SK-N-SH (cell line): ENCODE measurements around the gene VMP1. TPM values are rescaled to one million over a fixed set of nuclear protein-coding genes. Genes with fewer than 3 reads are reported as not detected.
"Not testable (repeated sequence)": the region's sequence is repeated elsewhere in the genome, so short reads cannot be mapped to it uniquely, and the experiment has no call there.

Source experiments
- CTCF ChIA-PET: fragments of 300-600, 350-600 bp; formaldehyde crosslinking; extraction: SDS; loops from one replicate; lab custom pipeline; 2021; lab: Yijun Ruan, JAX
- POLR2A ChIA-PET: fragments of 350-600 bp; sonication (Branson Sonifier 250); formaldehyde crosslinking; extraction: SDS; loops from one replicate; lab custom pipeline; 2020; ENCODE audit warnings: antibody characterized with exemption, inconsistent platforms; lab: Yijun Ruan, JAX
- DNase-seq: peaks from one replicate; pipeline ENCODE4 v3.0.0; 2012
- H2AFZ ChIP-seq: fragments of 200-600 bp; sonication (generic); 2 replicates; pipeline ENCODE4 v1.8.1; 2016; ENCODE audit warnings: antibody characterized with exemption, mild to moderate bottlenecking, low read depth
- H3F3A ChIP-seq: fragments of 200-600 bp; sonication (generic); replicated peaks from 2 replicates; pipeline ENCODE3; 2016; ENCODE audit warnings: antibody characterized with exemption, mild to moderate bottlenecking; ENCODE audit not compliant: insufficient read depth
- H3K27ac ChIP-seq, 2 experiments: fragments of 200-500 bp in 1 of 2; fragments of 200-600 bp in 1 of 2; sonication (Bioruptor generic) in 1 of 2; sonication (generic), shearing (Covaris generic) in 1 of 2; 2 replicates each; pipeline versions ENCODE4 v1.5.1 to v1.6.1; 2014 to 2016; ENCODE audit warnings: low read depth in 2 of 2, inconsistent platforms in 1 of 2, low read length in 1 of 2, mild to moderate bottlenecking in 1 of 2, mixed read lengths in 1 of 2
- H3K27me3 ChIP-seq: fragments of 200-600 bp; sonication (generic), shearing (Covaris generic); 2 replicates; pipeline ENCODE4 v1.6.1; 2016; ENCODE audit warnings: mixed run types; ENCODE audit not compliant: insufficient read depth
- H3K36me3 ChIP-seq, 2 experiments: fragments of 200-500 bp in 1 of 2; fragments of 200-600 bp in 1 of 2; sonication (Bioruptor generic) in 1 of 2; sonication (generic) in 1 of 2; replicated peaks in 1 of 2; 2 replicates each; pipeline versions ENCODE3 to v1.5.1; 2014 to 2016; ENCODE audit warnings: low read length in 1 of 2, mild to moderate bottlenecking in 1 of 2; ENCODE audit not compliant: insufficient read depth in 2 of 2, control insufficient read depth in 1 of 2
- H3K4me1 ChIP-seq, 2 experiments: fragments of 200-500 bp in 1 of 2; fragments of 200-600 bp in 1 of 2; sonication (Bioruptor generic) in 1 of 2; sonication (generic), shearing (Covaris generic) in 1 of 2; 2 replicates each; pipeline versions ENCODE4 v1.5.1 to v1.6.1; 2014 to 2016; ENCODE audit warnings: low read depth in 1 of 2, low read length in 1 of 2, mixed run types in 1 of 2; ENCODE audit not compliant: insufficient read depth in 2 of 2, control insufficient read depth in 1 of 2
- H3K4me2 ChIP-seq: fragments of 200-600 bp; sonication (generic), shearing (Covaris generic); 2 replicates; pipeline ENCODE4 v1.6.1; 2017; ENCODE audit warnings: mixed run types
- H3K4me3 ChIP-seq, 2 experiments: fragments of 200-500 bp in 1 of 2; fragments of 200-600 bp in 1 of 2; sonication (Bioruptor generic) in 1 of 2; sonication (generic), shearing (Covaris generic) in 1 of 2; 2 replicates each; pipeline versions ENCODE4 v1.5.1 to v1.8.1; 2014 to 2016; ENCODE audit warnings: low read depth in 2 of 2, inconsistent platforms in 1 of 2, low read length in 1 of 2, mild to moderate bottlenecking in 1 of 2, mixed read lengths in 1 of 2, moderate library complexity in 1 of 2
- H3K79me2 ChIP-seq: fragments of 200-600 bp; sonication (generic); 2 replicates; pipeline ENCODE4 v1.8.1; 2017; ENCODE audit warnings: mild to moderate bottlenecking; ENCODE audit not compliant: insufficient read depth
- H3K9ac ChIP-seq: fragments of 200-600 bp; sonication (generic); 2 replicates; pipeline ENCODE4 v1.6.1; 2017; ENCODE audit warnings: mixed run types
- H3K9me2 ChIP-seq: fragments of 200-600 bp; sonication (generic); 2 replicates; pipeline ENCODE4 v1.6.1; 2017; ENCODE audit warnings: mixed run types
- H3K9me3 ChIP-seq: fragments of 200-600 bp; sonication (generic); 2 replicates; pipeline ENCODE4 v1.6.1; 2017; ENCODE audit warnings: mixed run types, mild to moderate bottlenecking, moderate library complexity
- H4K20me1 ChIP-seq: fragments of 200-600 bp; sonication (generic); 2 replicates; pipeline ENCODE4 v1.6.1; 2017; ENCODE audit warnings: mild to moderate bottlenecking, mixed run types; ENCODE audit not compliant: insufficient read depth
- CHD2 ChIP-seq: fragments of 150-350 bp; IDR thresholded peaks from 2 replicates; pipeline ENCODE4 v1.6.1; 2018; ENCODE audit warnings: low read length; ENCODE audit not compliant: partially characterized antibody
- GABPA ChIP-seq: IDR thresholded peaks from 2 replicates; pipeline ENCODE4 v1.4.0; 2012; ENCODE audit warnings: low read depth, mild to moderate bottlenecking
- NFIC ChIP-seq: IDR thresholded peaks from 2 replicates; pipeline ENCODE4 v1.4.0; 2012; ENCODE audit warnings: borderline replicate concordance
- RXRA ChIP-seq: IDR thresholded peaks from 2 replicates; pipeline ENCODE4 v1.4.0; 2012; ENCODE audit warnings: low read depth, mild to moderate bottlenecking, borderline replicate concordance
- TAF1 ChIP-seq: IDR thresholded peaks from 2 replicates; pipeline ENCODE4 v1.6.1; 2012; ENCODE audit warnings: low read depth, mild to moderate bottlenecking, low read length, moderate library complexity, borderline replicate concordance
- USF1 ChIP-seq: IDR thresholded peaks from 2 replicates; pipeline ENCODE4 v1.4.0; 2012; ENCODE audit warnings: low read depth, borderline replicate concordance
- WGBS: methylation state at CpG from one replicate; pipeline ENCODE4 v1.1.6; 2017; ENCODE audit warnings: low lambda C conversion rate; 5-methylcytosine and 5-hydroxymethylcytosine counted together
- polyA plus RNA-seq, 3 experiments: library from polyadenylated mRNA; depleted of rRNA; stranded (reverse); fragments of >200 nt; gene quantifications; 2 replicates each; pipeline ENCODE4 v1.2.3, GENCODE V29; 2012
- TF ChIP-seq, protein P1 (sequence below): IDR thresholded peaks from 2 replicates; pipeline ENCODE4 v1.4.0; 2012; ENCODE audit warnings: low read depth

VMP1 gene
- polyA plus RNA-seq, 1 of the 3 experiments (the other 2 are of a cell fraction) = 169 TPM

DNA sequence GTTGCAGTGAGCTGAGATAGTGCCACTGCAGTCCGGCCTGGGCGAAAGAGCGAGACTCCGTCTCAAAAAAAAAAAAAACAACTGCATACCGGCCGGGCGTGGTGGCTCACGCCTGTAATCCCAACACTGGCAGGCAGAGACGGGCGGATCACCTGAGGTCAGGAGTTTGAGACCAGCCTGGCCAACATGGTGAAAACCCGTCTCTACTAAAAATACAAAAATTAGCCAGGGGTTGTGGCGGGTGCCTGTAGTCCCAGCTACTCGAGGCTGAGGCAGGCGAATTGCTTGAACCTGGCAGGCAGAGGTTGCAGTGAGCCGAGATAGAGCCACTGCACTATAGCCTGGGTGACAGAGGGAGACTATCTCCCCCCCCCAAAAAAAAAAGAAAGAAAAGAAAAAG lies 142.9 kb downstream of the VMP1 start:
- H3K27me3 ChIP-seq, H3K4me3 ChIP-seq, H3K9me3 ChIP-seq, H2AFZ ChIP-seq, H3K27ac ChIP-seq, H3K9ac ChIP-seq, H3K9me2 ChIP-seq, H4K20me1 ChIP-seq, H3K4me2 ChIP-seq, H3K79me2 ChIP-seq, POLR2A ChIA-PET, DNase-seq, H3K36me3 ChIP-seq: not testable (repeated sequence)
- WGBS = 94% methylated on average over 15 of the region's 15 CpGs
- CTCF ChIA-PET = interaction anchor here (0.7 to 2.8 kb wide), 5 partner anchors 9 to 1798 kb away, joined by 3 to 16 read pairs (median 6); no protein-coding TSS in a partner anchor
- Histone ChIP-seq H3K4me1 (peaks cover 4 to 34% of the 10 kb centered on the region in 2 experiments; a peak in 3 of 4 replicates), H3F3A (peaks cover 39% of the 10 kb centered on the region)

GRCh38 chr17:59851439-59852375 lies 144.3 kb downstream of the VMP1 start:
- H2AFZ ChIP-seq = peak overlapping the region; percentile 20; the same call in 1 of the 2 replicates
- POLR2A ChIA-PET = no interaction called here
- H3K9me3 ChIP-seq = no peaks in the 10 kb centered on the region
- H3K9me2 ChIP-seq = no peaks in the 10 kb centered on the region
- no peak for DNase-seq
- H3K4me1 ChIP-seq = peaks cover 0 to 20% of the 10 kb centered on the region in 2 experiments; a peak in 3 of 4 replicates
- H3K36me3 ChIP-seq = no peaks in the 10 kb centered on the region
- no peak overlapping the region for H3K4me3 ChIP-seq
- no peak overlapping the region; the same call in 1 of the 2 replicates for H3K9ac ChIP-seq
- CTCF ChIA-PET = interaction anchor here (1.1 kb wide), 1 partner anchor 9 kb away, joined by 3 read pairs; no protein-coding TSS in a partner anchor
- H4K20me1 ChIP-seq = no peaks in the 10 kb centered on the region
- H3F3A ChIP-seq = peaks cover 25% of the 10 kb centered on the region
- no peaks in the 10 kb centered on the region for H3K79me2 ChIP-seq
- H3K4me2 ChIP-seq = peak overlapping the region; percentile 18; the same call in 1 of the 2 replicates
- no peak for TF ChIP-seq USF1
- TF ChIP-seq, protein P1, sequence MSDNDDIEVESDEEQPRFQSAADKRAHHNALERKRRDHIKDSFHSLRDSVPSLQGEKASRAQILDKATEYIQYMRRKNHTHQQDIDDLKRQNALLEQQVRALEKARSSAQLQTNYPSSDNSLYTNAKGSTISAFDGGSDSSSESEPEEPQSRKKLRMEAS = 0 out of 2 replicates have a peak, but pooled peaks have one; percentile 39
- no peak for TF ChIP-seq TAF1
- TF ChIP-seq GABPA = no peak
- TF ChIP-seq RXRA = no peak
- no peak for TF ChIP-seq NFIC
- TF ChIP-seq CHD2 = no peak
- 76% methylated on average over 14 of the region's 14 CpGs for WGBS
- H3K27me3 ChIP-seq = no peaks in the 10 kb centered on the region
- peak overlapping the region; percentile 23 to 71 for H3K27ac ChIP-seq

GRCh38 chr17:59852847-59853167 lies 145.4 kb downstream of the VMP1 start:
- H3K4me3 ChIP-seq, H3K27me3 ChIP-seq, H4K20me1 ChIP-seq, DNase-seq, H3K36me3 ChIP-seq, H3K9me3 ChIP-seq, H3K4me2 ChIP-seq, H3K9ac ChIP-seq, H3K79me2 ChIP-seq, POLR2A ChIA-PET, H3K9me2 ChIP-seq: not testable (repeated sequence)
- Histone ChIP-seq H2AFZ (peak overlapping the region; percentile 10; the same call in 1 of the 2 replicates), H3K4me1 (peaks cover 8 to 18% of the 10 kb centered on the region in 2 experiments), H3F3A (peaks cover 19% of the 10 kb centered on the region), H3K27ac (peak overlapping the region in 1 of 2 experiments; percentile 71; a peak in 2 of 4 replicates)
- CTCF ChIA-PET = interaction anchor here (2.0 kb wide), 1 partner anchor 48 kb away, joined by 4 read pairs; no protein-coding TSS in a partner anchor
- 95% methylated on average over 7 of the region's 7 CpGs for WGBS
